ENCODE results near the gene SNAPC2. TPM values are rescaled to one million over a fixed set of nuclear protein-coding genes. Genes with fewer than 3 reads are reported as not detected.

SNAPC2 gene
- total and polyA plus RNA-seq, 2 donors (not counting 1 experiment from before 2014, with no cell fraction given), result 19.9 to 21.7 TPM

GRCh38 chr19:7908742-7909461 is 11.2 kb upstream of the SNAPC2 start:
- Mint-ChIP-seq H3K4me3 (no peak overlapping the region), H3K9me3 (ENCODE audit: insufficient read depth) (no peaks in the 10 kb centered on the region), H3K4me1 (peaks cover 18% of the 10 kb centered on the region), H3K27me3 (no peaks in the 10 kb centered on the region), H3K27ac (no peak overlapping the region)
- intact Hi-C loops (cut with micrococcal nuclease), result no loop called here
- TF ChIP-seq CTCF (IDR thresholded peaks at IDR 0.05) (no peak), EZH2 (IDR thresholded peaks at IDR 0.05; ENCODE audit: borderline replicate concordance, insufficient read depth, low read depth, low read length, poor library complexity, severe bottlenecking) (no peak)
- Histone ChIP-seq H3K9ac (ENCODE audit: low read length) (no peak overlapping the region), H3K36me3 (replicated peaks in 1 of 2; ENCODE audit: control extremely low read depth in 1 of 2, control insufficient read depth in 1 of 2, extremely low read depth in 1 of 2, insufficient read depth in 2 of 2, low read length in 1 of 2) (peaks cover 3 to 41% of the 10 kb centered on the region in 2 experiments), H3K4me1 (ENCODE audit: control insufficient read depth in 2 of 2, insufficient read depth in 2 of 2, low read length in 2 of 2) (peaks cover 12 to 13% of the 10 kb centered on the region in 2 donors), H4K20me1 (ENCODE audit: control insufficient read depth, insufficient read depth, low read length, poor library complexity, severe bottlenecking) (peaks cover 94% of the 10 kb centered on the region), H3K9me3 (ENCODE audit: control extremely low read depth in 1 of 3, control insufficient read depth in 2 of 3, insufficient read depth in 1 of 3, low read length in 2 of 3) (no peaks in the 10 kb centered on the region), H3K27ac (ENCODE audit: low read length in 2 of 2) (no peak overlapping the region), H3K4me3 (ENCODE audit: control extremely low read depth in 1 of 5, extremely low read depth in 1 of 5, insufficient read depth in 1 of 5, low read depth in 2 of 5, low read length in 4 of 5) (no peak overlapping the region), H3K79me2 (ENCODE audit: control insufficient read depth, insufficient read depth, low read length) (peaks cover 40% of the 10 kb centered on the region), H2AFZ (ENCODE audit: insufficient read depth, low read depth, low read length, poor library complexity, severe bottlenecking) (no peak overlapping the region), H3K27me3 (replicated peaks in 1 of 4; ENCODE audit: control extremely low read depth in 1 of 4, control insufficient read depth in 3 of 4, insufficient read depth in 4 of 4, low read length in 3 of 4) (no peaks in the 10 kb centered on the region), H3K4me2 (replicated peaks; ENCODE audit: low read depth, low read length, poor library complexity, severe bottlenecking) (no peak overlapping the region)
- ATAC-seq (ENCODE audit: low read depth) (no peak), DNase-seq (peak; percentile 22)
- POLR2A ChIA-PET, result interaction anchor here (0.6 kb wide), 2 partner anchors 46 to 158 kb away, joined by 3 to 5 read pairs; no protein-coding TSS in a partner anchor
- 93% methylated on average over 19 of the region's 19 CpGs for WGBS (ENCODE audit: insufficient coverage)
- CTCF ChIA-PET, result interaction anchor here (1.3 kb wide), 1 partner anchor 9 kb away, joined by 3 read pairs; no protein-coding TSS in a partner anchor

GRCh38 chr19:7909471-7910067 is 10.6 kb upstream of the SNAPC2 start:
- Mint-ChIP-seq H3K4me1 (peaks cover 14% of the 10 kb centered on the region), H3K27me3 (no peaks in the 10 kb centered on the region), H3K9me3 (ENCODE audit: insufficient read depth) (no peaks in the 10 kb centered on the region), H3K27ac (no peak overlapping the region), H3K4me3 (no peak overlapping the region)
- Histone ChIP-seq H3K4me3 (ENCODE audit: control extremely low read depth in 1 of 5, extremely low read depth in 1 of 5, insufficient read depth in 1 of 5, low read depth in 2 of 5, low read length in 4 of 5) (no peak overlapping the region), H3K27me3 (replicated peaks in 1 of 4; ENCODE audit: control extremely low read depth in 1 of 4, control insufficient read depth in 3 of 4, insufficient read depth in 4 of 4, low read length in 3 of 4) (peaks cover 0 to 2% (median under 1%) of the 10 kb centered on the region in 4 experiments), H4K20me1 (ENCODE audit: control insufficient read depth, insufficient read depth, low read length, poor library complexity, severe bottlenecking) (peaks cover 93% of the 10 kb centered on the region), H3K4me1 (ENCODE audit: control insufficient read depth in 2 of 2, insufficient read depth in 2 of 2, low read length in 2 of 2) (peaks cover 8 to 10% of the 10 kb centered on the region in 2 donors), H3K79me2 (ENCODE audit: control insufficient read depth, insufficient read depth, low read length) (peaks cover 35% of the 10 kb centered on the region), H3K36me3 (replicated peaks in 1 of 2; ENCODE audit: control extremely low read depth in 1 of 2, control insufficient read depth in 1 of 2, extremely low read depth in 1 of 2, insufficient read depth in 2 of 2, low read length in 1 of 2) (peaks cover 3 to 41% of the 10 kb centered on the region in 2 experiments), H3K9me3 (ENCODE audit: control extremely low read depth in 1 of 3, control insufficient read depth in 2 of 3, insufficient read depth in 1 of 3, low read length in 2 of 3) (no peaks in the 10 kb centered on the region), H3K9ac (ENCODE audit: low read length) (no peak overlapping the region), H3K4me2 (replicated peaks; ENCODE audit: low read depth, low read length, poor library complexity, severe bottlenecking) (no peak overlapping the region), H2AFZ (ENCODE audit: insufficient read depth, low read depth, low read length, poor library complexity, severe bottlenecking) (no peak overlapping the region), H3K27ac (ENCODE audit: low read length in 2 of 2) (no peak overlapping the region)
- DNase-seq (no peak), ATAC-seq (ENCODE audit: low read depth) (no peak)
- WGBS (ENCODE audit: insufficient coverage), result 95% methylated on average over 18 of the region's 21 CpGs
- POLR2A ChIA-PET, result interaction anchor here (0.6 kb wide), 1 partner anchor 47 kb away, joined by 5 read pairs; no protein-coding TSS in a partner anchor
- CTCF ChIA-PET, result no interaction called here
- TF ChIP-seq CTCF (IDR thresholded peaks at IDR 0.05) (no peak), EZH2 (IDR thresholded peaks at IDR 0.05; ENCODE audit: borderline replicate concordance, insufficient read depth, low read depth, low read length, poor library complexity, severe bottlenecking) (no peak)
- intact Hi-C loops (cut with micrococcal nuclease), result no loop called here
